ENCODE measurements around the gene PPFIBP2. TPM values are rescaled to one million over a fixed set of nuclear protein-coding genes. Genes with fewer than 3 reads are reported as not detected.

The PPFIBP2 gene
- total RNA-seq, 2 experiments from 2014 or later, result 5.7 to 7.2 TPM

- CTCF ChIA-PET, result no interaction called here
- POLR2A ChIA-PET, result interaction anchor here (0.6 kb wide), 1 partner anchor 231 kb away, joined by 5 read pairs; no protein-coding TSS in a partner anchor
These were observed 158.6 kb downstream of the PPFIBP2 start for GRCh38 chr11:7672276-7672959.

GRCh38 chr11:7672960-7673723, 159.3 kb downstream of the PPFIBP2 start, which contains the start of gene CYB5R2:
TSS of gene CYB5R2 (minus strand) at chr11:7673500. CDS start at chr11:7672825, 675 bp downstream.
- CTCF ChIA-PET, result no interaction called here
- POLR2A ChIA-PET, result no interaction called here

- ChIA-PET POLR2A (no interaction called here), CTCF (no interaction called here)
These were observed 160.1 kb downstream of the PPFIBP2 start for GRCh38 chr11:7673724-7674434.

GRCh38 chr11:7675631-7676030, 161.8 kb downstream of the PPFIBP2 start:
- POLR2A ChIA-PET, result no interaction called here
- CTCF ChIA-PET, result no interaction called here

- POLR2A ChIA-PET, result no interaction called here
These were observed 163.3 kb downstream of the PPFIBP2 start for GRCh38 chr11:7677071-7677470.

GRCh38 chr11:7677796-7678201, 164.0 kb downstream of the PPFIBP2 start:
- ChIA-PET CTCF (interaction anchor here (1.1 kb wide), 1 partner anchor 165 kb away, joined by 4 read pairs; the partner anchor contains the start of gene PPFIBP2), POLR2A (no interaction called here)

More at GRCh38 chr11:7677071-7677470, 163.3 kb downstream of the PPFIBP2 start:
- CTCF ChIA-PET, result interaction anchor here (1.1 kb wide), 1 partner anchor 164 kb away, joined by 4 read pairs; the partner anchor contains the start of gene PPFIBP2

- ChIA-PET POLR2A (no interaction called here), CTCF (no interaction called here)
These were observed 169.8 kb downstream of the PPFIBP2 start for GRCh38 chr11:7683571-7683970.

- ChIA-PET CTCF (interaction anchor here (2.5 kb wide), 1 partner anchor 19 kb away, joined by 5 read pairs; no protein-coding TSS in a partner anchor), POLR2A (no interaction called here)
These were observed 173.0 kb downstream of the PPFIBP2 start for GRCh38 chr11:7686761-7687160.

GRCh38 chr11:7687386-7687785, 173.6 kb downstream of the PPFIBP2 start:
- POLR2A ChIA-PET, result no interaction called here
- CTCF ChIA-PET, result interaction anchor here (2.5 kb wide), 1 partner anchor 20 kb away, joined by 5 read pairs; no protein-coding TSS in a partner anchor

GRCh38 chr11:7688238-7688826, 174.5 kb downstream of the PPFIBP2 start:
- ChIA-PET CTCF (interaction anchor here (2.5 kb wide), 1 partner anchor 21 kb away, joined by 5 read pairs; no protein-coding TSS in a partner anchor), POLR2A (no interaction called here)

GRCh38 chr11:7689239-7689638, 175.4 kb downstream of the PPFIBP2 start:
- ChIA-PET POLR2A (no interaction called here), CTCF (no interaction called here)

- CTCF ChIA-PET, result interaction anchor here (0.9 kb wide), 1 partner anchor 24 kb away, joined by 3 read pairs; no protein-coding TSS in a partner anchor
- POLR2A ChIA-PET, result no interaction called here
These were observed 176.8 kb downstream of the PPFIBP2 start for GRCh38 chr11:7690648-7691047.

- ChIA-PET CTCF (no interaction called here), POLR2A (no interaction called here)
These were observed 178.1 kb downstream of the PPFIBP2 start for GRCh38 chr11:7691759-7692350.

- CTCF ChIA-PET, result no interaction called here
- POLR2A ChIA-PET, result no interaction called here
These were observed 178.6 kb downstream of the PPFIBP2 start for GRCh38 chr11:7692426-7692825.

- CTCF ChIA-PET, result interaction anchor here (0.9 to 1.4 kb wide), 4 partner anchors 120 to 405 kb away, joined by 4 to 6 read pairs (median 4); partner anchors contain the start of gene PPFIBP2
- POLR2A ChIA-PET, result no interaction called here
These were observed 180.4 kb downstream of the PPFIBP2 start for GRCh38 chr11:7694235-7694634.

GRCh38 chr11:7696424-7696823, 182.6 kb downstream of the PPFIBP2 start:
- ChIA-PET CTCF (no interaction called here), POLR2A (no interaction called here)

Measured in activated CD8-positive, alpha-beta memory T cell treated with anti-CD3 and anti-CD28 coated beads for 36 hours (primary cell).